HG03064 (cell line): ENCODE results near the gene INPP5K.

ENCODE experiments used
- ATAC-seq: cut with Tn5 transposase; IDR thresholded peaks from one replicate; pipeline ENCODE4 v1.9.1; 2021; ENCODE audit warnings: low read depth; ENCODE audit not compliant: unreplicated experiment

Gene INPP5K

GRCh38 chr17:1486802-1487695 lies 29.4 kb downstream of the INPP5K start:
- no peak for ATAC-seq

GRCh38 chr17:1485423-1486376 lies 30.7 kb downstream of the INPP5K start:
- ATAC-seq: no peak

- ATAC-seq: no peak
Measured at GRCh38 chr17:1484676-1485422, 31.6 kb downstream of the INPP5K start.

GRCh38 chr17:1484060-1484535 lies 32.3 kb downstream of the INPP5K start:
- no peak for ATAC-seq

GRCh38 chr17:1482680-1483079 lies 33.7 kb downstream of the INPP5K start:
- ATAC-seq: no peak

- ATAC-seq: no peak
Measured at GRCh38 chr17:1481736-1482135, 34.7 kb downstream of the INPP5K start.

- no peak for ATAC-seq
Measured at GRCh38 chr17:1480747-1481465, 35.5 kb downstream of the INPP5K start.

- ATAC-seq: no peak
Measured at GRCh38 chr17:1478418-1478817, 38.0 kb downstream of the INPP5K start.

- no peak for ATAC-seq
Measured at GRCh38 chr17:1475321-1475854, 41.0 kb downstream of the INPP5K start.

- ATAC-seq: no peak
Measured at GRCh38 chr17:1474402-1475189, 41.8 kb downstream of the INPP5K start.

- no peak for ATAC-seq
Measured at GRCh38 chr17:1473841-1474240, 42.6 kb downstream of the INPP5K start.

GRCh38 chr17:1473170-1473569 lies 43.2 kb downstream of the INPP5K start:
- ATAC-seq: no peak

- ATAC-seq: no peak
Measured at GRCh38 chr17:1471911-1472821, 44.2 kb downstream of the INPP5K start.

GRCh38 chr17:1471490-1471889 lies 44.9 kb downstream of the INPP5K start:
- ATAC-seq: no peak

- no peak for ATAC-seq
Measured at GRCh38 chr17:1470755-1471462, 45.5 kb downstream of the INPP5K start.

- no peak for ATAC-seq
Measured at GRCh38 chr17:1470071-1470754, 46.2 kb downstream of the INPP5K start.
